ENCODE results near the gene SPEM1. TPM values are rescaled to one million over a fixed set of nuclear protein-coding genes. Genes with fewer than 3 reads are reported as not detected.

Gene SPEM1
- total and polyA plus RNA-seq, 5 experiments from 2014 or later, result not detected

- peaks cover 0 to 4% (median 0%) of the 10 kb centered on the region in 5 donors for H3K27me3 Mint-ChIP-seq
- peaks cover 10 to 20% (median 18%) of the 10 kb centered on the region in 4 donors for H3K4me1 Mint-ChIP-seq
- peak overlapping the region in 1 of 10 donors; percentile 4 for H3K4me3 Mint-ChIP-seq
- ATAC-seq (no peak), DNase-seq (no peak)
- H3K36me3 Mint-ChIP-seq, result no peaks in the 10 kb centered on the region
- peak overlapping the region in 2 of 10 donors; percentile 27 to 53 for H3K27ac Mint-ChIP-seq
- POLR2A ChIA-PET, result no interaction called here
- H3K9me3 Mint-ChIP-seq, result no peaks in the 10 kb centered on the region
Observed at GRCh38 chr17:7410634-7411426, 9.3 kb upstream of the SPEM1 start.

- Mint-ChIP-seq H3K4me3 (no peak overlapping the region), H3K4me1 (peaks cover 7 to 16% (median 15%) of the 10 kb centered on the region in 4 donors), H3K36me3 (no peaks in the 10 kb centered on the region), H3K27me3 (peaks cover 0 to 2% (median 0%) of the 10 kb centered on the region in 5 donors), H3K9me3 (no peaks in the 10 kb centered on the region), H3K27ac (no peak overlapping the region)
- DNase-seq (no peak), ATAC-seq (no peak)
- POLR2A ChIA-PET, result no interaction called here
Observed at GRCh38 chr17:7411427-7411750, 8.7 kb upstream of the SPEM1 start.

GRCh38 chr17:7413346-7413985 is 6.7 kb upstream of the SPEM1 start:
- ATAC-seq (no peak), DNase-seq (no peak)
- Mint-ChIP-seq H3K36me3 (no peaks in the 10 kb centered on the region), H3K27ac (peak overlapping the region in 1 of 10 donors; percentile 19), H3K9me3 (no peaks in the 10 kb centered on the region), H3K27me3 (peaks cover 0 to 2% (median 0%) of the 10 kb centered on the region in 5 donors), H3K4me1 (peaks cover 5 to 15% (median 6%) of the 10 kb centered on the region in 4 donors), H3K4me3 (no peak overlapping the region)
- POLR2A ChIA-PET, result interaction anchor here (0.5 kb wide), 1 partner anchor 835 kb away, joined by 3 read pairs; no protein-coding TSS in a partner anchor

GRCh38 chr17:7414837-7415236 is 5.3 kb upstream of the SPEM1 start:
- POLR2A ChIA-PET, result no interaction called here
- Mint-ChIP-seq H3K4me1 (peaks cover 0 to 7% (median 0%) of the 10 kb centered on the region in 4 donors), H3K4me3 (no peak overlapping the region), H3K36me3 (no peaks in the 10 kb centered on the region), H3K27me3 (no peaks in the 10 kb centered on the region), H3K9me3 (no peaks in the 10 kb centered on the region), H3K27ac (no peak overlapping the region)
- DNase-seq (no peak), ATAC-seq (no peak)

GRCh38 chr17:7415784-7416183 is 4.3 kb upstream of the SPEM1 start:
- POLR2A ChIA-PET, result interaction anchor here (1.2 kb wide), 1 partner anchor 60 kb away, joined by 4 read pairs; no protein-coding TSS in a partner anchor

GRCh38 chr17:7416323-7416722 is 3.8 kb upstream of the SPEM1 start:
- H3K9me3 Mint-ChIP-seq, result no peaks in the 10 kb centered on the region
- peak overlapping the region in 2 of 10 donors; percentile 77 to 92 for H3K27ac Mint-ChIP-seq
- H3K36me3 Mint-ChIP-seq, result no peaks in the 10 kb centered on the region
- ATAC-seq (no peak), DNase-seq (no peak)
- H3K4me1 Mint-ChIP-seq, result peaks cover 0 to 5% (median 0%) of the 10 kb centered on the region in 4 donors
- H3K27me3 Mint-ChIP-seq, result no peaks in the 10 kb centered on the region
- POLR2A ChIA-PET, result interaction anchor here (1.2 kb wide), 1 partner anchor 60 kb away, joined by 4 read pairs; no protein-coding TSS in a partner anchor
- H3K4me3 Mint-ChIP-seq, result no peak overlapping the region

More at GRCh38 chr17:7415784-7416183, 4.3 kb upstream of the SPEM1 start:
- Mint-ChIP-seq H3K4me1 (peaks cover 0 to 5% (median 0%) of the 10 kb centered on the region in 4 donors), H3K4me3 (no peak overlapping the region), H3K27ac (no peak overlapping the region), H3K9me3 (no peaks in the 10 kb centered on the region), H3K36me3 (no peaks in the 10 kb centered on the region), H3K27me3 (no peaks in the 10 kb centered on the region)
- ATAC-seq (no peak), DNase-seq (no peak)

GRCh38 chr17:7417056-7417655 is 3.0 kb upstream of the SPEM1 start:
- H3K4me3 Mint-ChIP-seq, result no peak overlapping the region
- H3K27ac Mint-ChIP-seq, result peak overlapping the region in 2 of 10 donors; percentile 77 to 92
- no peak for DNase-seq
- POLR2A ChIA-PET, result interaction anchor here (1.2 kb wide), 1 partner anchor 61 kb away, joined by 4 read pairs; no protein-coding TSS in a partner anchor
- H3K9me3 Mint-ChIP-seq, result no peaks in the 10 kb centered on the region
- H3K27me3 Mint-ChIP-seq, result no peaks in the 10 kb centered on the region
- ATAC-seq, result no peak
- H3K36me3 Mint-ChIP-seq, result no peaks in the 10 kb centered on the region
- H3K4me1 Mint-ChIP-seq, result peaks cover 0 to 5% (median 0%) of the 10 kb centered on the region in 4 donors

GRCh38 chr17:7418472-7419152 is 1.5 kb upstream of the SPEM1 start:
- Mint-ChIP-seq H3K36me3 (no peaks in the 10 kb centered on the region), H3K4me3 (no peak overlapping the region), H3K9me3 (no peaks in the 10 kb centered on the region), H3K27ac (no peak overlapping the region), H3K4me1 (peaks cover 0 to 5% (median 0%) of the 10 kb centered on the region in 4 donors), H3K27me3 (no peaks in the 10 kb centered on the region)
- DNase-seq, result no peak
- POLR2A ChIA-PET, result interaction anchor here (0.6 kb wide), 2 partner anchors 19 to 56 kb away, joined by 4 read pairs; no protein-coding TSS in a partner anchor
- ATAC-seq, result no peak

GRCh38 chr17:7421186-7421585 is 1.1 kb downstream of the SPEM1 start:
- DNase-seq (no peak), ATAC-seq (no peak)
- Mint-ChIP-seq H3K4me1 (peaks cover 0 to 5% (median 0%) of the 10 kb centered on the region in 4 donors), H3K27ac (no peak overlapping the region), H3K36me3 (no peaks in the 10 kb centered on the region), H3K9me3 (no peaks in the 10 kb centered on the region), H3K27me3 (no peaks in the 10 kb centered on the region), H3K4me3 (peak overlapping the region in 1 of 10 donors; percentile 10)
- POLR2A ChIA-PET, result interaction anchor here (0.6 kb wide), 1 partner anchor 102 kb away, joined by 5 read pairs; no protein-coding TSS in a partner anchor

GRCh38 chr17:7423679-7424078 is 3.6 kb downstream of the SPEM1 start:
- no peaks in the 10 kb centered on the region for H3K9me3 Mint-ChIP-seq
- H3K4me3 Mint-ChIP-seq, result no peak overlapping the region
- POLR2A ChIA-PET, result interaction anchor here (0.9 to 1.2 kb wide), 2 partner anchors 11 to 20 kb away, joined by 4 to 5 read pairs; partner anchors contain the start of gene TMEM256
- no peak for ATAC-seq
- no peak for DNase-seq
- no peak overlapping the region for H3K27ac Mint-ChIP-seq
- no peaks in the 10 kb centered on the region for H3K36me3 Mint-ChIP-seq
- H3K4me1 Mint-ChIP-seq, result no peaks in the 10 kb centered on the region
- H3K27me3 Mint-ChIP-seq, result no peaks in the 10 kb centered on the region

GRCh38 chr17:7425316-7425715 is 5.2 kb downstream of the SPEM1 start, which contains the start of gene SPEM2:
Gene SPEM2 (plus strand): TSS chr17:7425616. CDS start chr17:7425689, 73 bp downstream.
- Mint-ChIP-seq H3K9me3 (no peaks in the 10 kb centered on the region), H3K27me3 (no peaks in the 10 kb centered on the region), H3K36me3 (no peaks in the 10 kb centered on the region), H3K4me3 (no peak within 1 kb of the TSS), H3K27ac (peak within 1 kb of the TSS in 1 of 10 donors; percentile 62), H3K4me1 (peaks cover 0 to 1% (median 0%) of the 10 kb centered on the region in 4 donors)
- ATAC-seq, result no peak
- POLR2A ChIA-PET, result interaction anchor here (0.8 kb wide), 1 partner anchor 44 kb away, joined by 4 read pairs; no protein-coding TSS in a partner anchor
- DNase-seq, result no peak

- POLR2A ChIA-PET, result interaction anchor here (0.8 kb wide), 1 partner anchor 44 kb away, joined by 4 read pairs; no protein-coding TSS in a partner anchor
- Mint-ChIP-seq H3K4me1 (peaks cover 0 to 1% (median 0%) of the 10 kb centered on the region in 4 donors), H3K4me3 (no peak overlapping the region), H3K27me3 (no peaks in the 10 kb centered on the region), H3K27ac (no peak overlapping the region), H3K36me3 (no peaks in the 10 kb centered on the region), H3K9me3 (no peaks in the 10 kb centered on the region)
- ATAC-seq, result no peak
- no peak for DNase-seq
Observed at GRCh38 chr17:7425756-7426155, 5.6 kb downstream of the SPEM1 start.
